GM18502 (cell line): ENCODE measurements around the gene KRT14.
"Not testable (repeated sequence)": the region's sequence is repeated elsewhere in the genome, so short reads cannot be mapped to it uniquely, and the experiment has no call there.

Experiments used
- ATAC-seq: cut with Tn5 transposase; IDR thresholded peaks from one replicate; pipeline ENCODE4 v1.9.1; 2021; ENCODE audit warnings: mild to moderate bottlenecking; ENCODE audit not compliant: unreplicated experiment, poor library complexity

Gene KRT14

DNA sequence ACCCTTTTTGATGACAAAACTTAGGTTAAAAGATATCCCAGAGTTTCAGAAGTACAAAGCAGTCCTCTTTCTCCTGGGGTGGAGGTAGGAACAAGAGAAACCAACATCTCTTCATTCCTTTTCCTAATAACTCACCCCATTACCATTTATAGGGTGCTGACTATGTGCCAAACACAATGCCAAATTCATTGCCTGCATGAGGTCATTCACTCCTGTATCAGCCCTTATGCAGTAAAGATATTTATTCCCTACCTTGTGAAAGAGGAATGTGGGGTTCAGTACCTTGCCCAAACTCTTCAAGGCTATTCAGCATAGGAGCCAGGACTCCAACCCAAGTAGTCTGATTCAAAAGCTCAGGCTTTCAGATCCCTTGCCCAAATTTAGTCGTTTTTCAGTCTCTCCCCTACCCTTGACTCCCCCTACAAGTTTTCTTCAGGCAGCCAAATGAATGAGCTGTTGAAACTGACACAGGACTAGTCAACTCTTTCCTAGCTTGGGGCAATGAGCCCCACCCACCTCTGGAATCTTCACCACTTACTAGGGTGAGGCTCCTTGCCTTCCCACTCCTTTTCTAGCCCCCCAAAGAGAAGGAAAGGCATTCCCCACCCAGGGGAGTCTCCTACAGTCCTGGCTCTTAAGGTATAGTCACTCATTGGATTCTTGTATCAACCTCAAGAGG, 5.9 kb downstream of the KRT14 start:
- no peak for ATAC-seq

GRCh38 chr17:41580244-41580575, 6.5 kb downstream of the KRT14 start:
- no peak for ATAC-seq

- ATAC-seq = no peak
Measured at GRCh38 chr17:41579484-41580243, 7.0 kb downstream of the KRT14 start.

DNA sequence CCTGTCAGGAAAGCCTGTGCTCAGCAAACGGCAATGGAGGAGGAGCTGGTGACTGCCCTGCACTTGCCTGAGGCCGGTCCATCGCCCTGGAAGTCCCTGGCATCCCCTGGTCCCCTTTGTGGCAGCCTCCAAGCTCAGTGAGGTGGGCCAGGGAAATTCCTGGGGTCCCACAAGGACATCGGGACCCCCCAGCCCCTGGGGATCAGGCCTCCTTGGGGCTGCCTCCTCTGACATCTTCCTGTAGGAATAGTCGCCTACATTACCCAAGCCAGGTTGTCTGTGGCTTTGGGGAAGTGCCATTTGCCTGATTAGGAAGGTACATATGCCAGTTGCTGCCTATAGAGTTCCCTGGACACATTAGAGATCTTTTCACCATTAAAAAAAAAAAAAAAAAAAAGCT, 7.7 kb downstream of the KRT14 start:
- ATAC-seq = no peak

DNA sequence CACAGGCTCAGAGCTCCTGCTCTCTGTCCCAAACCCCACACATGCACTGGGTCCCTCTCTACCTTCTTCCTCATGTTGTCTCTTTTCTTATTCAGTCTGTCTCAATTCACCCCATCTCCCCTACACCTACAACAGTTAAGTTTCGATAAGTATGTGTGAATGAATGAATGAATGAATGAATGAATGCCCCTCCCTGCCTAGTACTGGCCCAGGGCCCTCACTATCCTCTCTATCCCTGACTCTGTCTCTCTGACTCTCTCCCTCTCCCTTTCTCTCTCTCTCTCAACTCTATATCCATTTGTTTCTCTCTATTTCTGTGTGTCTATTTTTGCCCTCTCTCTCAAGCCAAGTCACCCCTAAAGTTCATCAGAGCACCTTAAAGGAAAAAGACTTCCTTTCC, 8.2 kb downstream of the KRT14 start:
- no peak for ATAC-seq

GRCh38 chr17:41576740-41577139, 10.0 kb downstream of the KRT14 start:
- ATAC-seq = not testable (repeated sequence)

GRCh38 chr17:41575336-41575735, 11.4 kb downstream of the KRT14 start:
- ATAC-seq = no peak

DNA sequence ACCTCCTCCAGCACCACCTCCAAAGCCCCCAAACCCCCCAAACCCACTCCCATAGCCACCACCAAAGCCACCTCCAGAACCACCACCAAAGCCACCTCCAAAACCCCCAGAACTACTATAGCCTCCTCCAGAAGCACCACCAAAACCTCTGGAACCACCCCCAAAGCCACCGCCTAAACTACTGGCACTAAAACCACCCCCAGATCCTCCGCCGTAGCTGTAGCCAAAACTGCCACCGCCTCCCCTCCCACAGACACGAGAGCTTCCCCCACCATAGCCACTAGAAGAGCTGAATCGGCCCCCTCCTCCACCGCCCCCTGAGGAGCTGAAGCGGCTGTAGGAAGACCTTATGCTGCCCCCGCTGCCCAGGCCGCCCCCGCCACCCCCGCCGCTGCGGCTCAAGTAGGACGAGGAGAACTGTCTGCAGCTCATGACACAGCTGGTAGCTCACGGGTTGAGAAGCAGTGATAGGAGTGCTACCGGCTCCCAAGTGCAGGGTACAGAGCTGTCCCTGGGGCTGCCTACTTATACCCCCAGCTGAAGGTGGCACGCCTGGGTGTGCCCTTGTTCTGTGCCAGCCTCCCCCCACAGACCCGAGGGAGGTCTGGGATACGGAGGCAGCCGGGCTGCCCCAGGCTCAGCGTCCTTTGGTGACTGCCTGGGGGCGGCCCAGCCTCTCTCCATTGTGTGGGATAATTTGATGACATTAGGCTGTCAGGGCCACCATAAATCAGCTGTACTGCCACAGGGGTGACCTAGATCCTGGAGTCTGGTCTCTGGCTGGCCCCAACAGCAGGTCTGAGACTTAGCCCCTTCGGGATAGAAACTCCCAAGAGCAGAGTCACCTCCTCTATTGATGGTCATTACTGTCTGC, 14.9 kb downstream of the KRT14 start, which contains the start of gene KRT9:
Gene KRT9 (minus strand): TSS at position 499 of the 874 bp plus-strand sequence. CDS start 67 bp downstream, at position 432.
- ATAC-seq = no peak

- ATAC-seq = no peak
Measured at GRCh38 chr17:41567317-41567716, 19.4 kb downstream of the KRT14 start.

- ATAC-seq = no peak
Measured at GRCh38 chr17:41565338-41565737, 21.4 kb downstream of the KRT14 start.

GRCh38 chr17:41563607-41564170, 23.0 kb downstream of the KRT14 start:
- no peak for ATAC-seq

GRCh38 chr17:41561554-41561953, 25.1 kb downstream of the KRT14 start:
- ATAC-seq = no peak

DNA sequence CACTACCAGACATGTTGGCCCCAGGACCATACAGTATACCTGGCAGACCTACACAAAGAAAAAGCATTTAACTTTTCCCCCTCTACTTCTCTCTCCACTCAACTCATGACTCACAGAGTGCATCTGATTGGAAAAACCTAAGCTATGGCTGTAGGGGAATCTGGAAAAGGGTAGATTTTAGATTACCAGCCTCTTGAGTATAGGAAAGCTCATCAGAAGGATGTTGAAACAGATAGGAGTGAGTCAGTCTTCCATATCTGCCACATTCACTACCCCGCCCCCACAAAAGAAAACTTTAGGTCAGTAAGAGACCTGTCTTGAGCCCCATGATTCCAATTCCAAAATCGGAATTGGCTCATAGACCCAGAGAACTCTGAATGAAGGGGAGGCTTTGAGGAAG, 27.1 kb downstream of the KRT14 start:
- no peak for ATAC-seq

DNA sequence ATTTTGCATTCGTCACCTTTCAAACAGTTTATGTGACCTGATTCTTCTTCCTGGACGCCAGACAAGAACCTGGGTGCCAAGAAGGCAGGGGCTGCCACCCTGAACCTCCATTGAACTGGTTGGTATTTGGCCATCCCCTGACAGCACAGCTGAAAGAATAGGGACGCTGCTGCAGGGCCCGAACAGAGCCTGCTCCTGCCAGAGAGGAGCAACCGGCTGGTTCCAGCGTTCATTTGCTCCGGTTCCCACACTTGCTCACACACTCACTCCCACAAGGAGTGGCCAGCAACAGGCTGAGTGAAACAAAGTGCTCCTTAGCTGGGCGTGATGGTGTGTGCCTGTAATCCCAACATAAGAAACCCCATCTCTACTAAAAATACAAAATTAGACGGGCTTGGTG, 29.8 kb downstream of the KRT14 start:
- no peak for ATAC-seq

GRCh38 chr17:41556306-41556705, 30.4 kb downstream of the KRT14 start:
- no peak for ATAC-seq

GRCh38 chr17:41555105-41555887, 31.4 kb downstream of the KRT14 start:
- ATAC-seq = no peak

- no peak for ATAC-seq
Measured at GRCh38 chr17:41553987-41554680, 32.6 kb downstream of the KRT14 start.

DNA sequence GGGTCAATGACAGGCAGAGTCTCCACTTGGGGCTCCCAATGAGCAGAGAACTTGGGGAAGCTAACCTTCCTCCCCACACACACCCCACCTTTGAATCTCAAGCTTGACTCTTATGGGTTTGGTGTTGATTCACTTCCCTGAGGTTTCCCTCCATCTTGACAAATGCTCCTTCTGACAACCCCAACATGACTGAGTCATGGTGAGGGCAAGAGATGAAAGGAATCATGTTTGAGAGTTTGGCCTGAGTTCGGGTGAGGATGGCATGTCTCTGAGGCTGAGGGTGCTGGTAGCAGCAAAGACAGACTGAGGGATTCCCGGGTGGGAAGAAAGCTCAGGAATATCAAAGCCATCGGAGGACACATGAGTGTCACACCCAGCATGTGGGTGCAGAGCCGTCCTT, 33.5 kb downstream of the KRT14 start:
- ATAC-seq = no peak

DNA sequence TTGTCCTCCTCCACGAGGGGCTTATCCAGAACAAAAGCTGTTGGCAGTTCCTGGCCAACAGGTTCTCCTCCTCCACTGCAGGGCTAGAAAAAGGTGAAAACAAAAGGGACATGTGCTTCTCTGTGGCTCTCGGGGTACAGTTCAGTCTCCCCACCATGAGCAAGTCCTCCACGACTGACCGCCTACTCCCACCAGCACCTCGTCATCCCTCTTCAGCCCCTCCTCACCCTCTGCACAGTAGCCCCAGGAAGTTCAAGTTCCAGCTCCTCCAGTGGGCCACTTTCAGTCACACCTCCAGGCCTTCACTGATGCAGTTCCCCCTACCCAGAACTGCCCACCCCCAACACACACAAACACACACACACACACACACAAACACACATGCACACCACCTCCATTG, 34.2 kb downstream of the KRT14 start:
- ATAC-seq = no peak
